Measurements from ENCODE around the gene NCDN.

Gene NCDN

DNA sequence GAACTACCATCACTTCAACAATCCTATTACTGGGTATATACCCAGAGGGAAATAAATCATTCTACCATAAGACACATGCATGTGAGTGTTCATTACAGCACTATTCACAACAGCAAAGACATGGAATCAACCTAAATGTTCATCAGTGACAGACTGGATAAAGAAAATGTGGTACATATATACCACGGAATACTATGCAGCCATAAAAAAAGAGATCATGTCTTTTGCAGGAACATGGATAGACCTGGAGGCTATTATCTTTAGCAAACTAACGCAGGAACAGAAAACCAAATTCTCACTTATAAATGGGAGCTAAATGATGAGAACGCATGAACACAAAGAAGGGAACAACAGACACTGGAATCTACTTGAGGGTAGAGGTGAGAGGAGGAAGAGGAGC lies 39.4 kb upstream of the NCDN start:
- H3K27me3 ChIP-seq (ENCODE audit: insufficient read depth, low read depth): no peaks in the 10 kb centered on the region
- no peak overlapping the region for H3K4me2 ChIP-seq
- peaks cover 13% of the 10 kb centered on the region; the same call in 1 of the 2 replicates for H3K79me2 ChIP-seq (ENCODE audit: insufficient read depth, low read depth)
- TF ChIP-seq, protein P1, sequence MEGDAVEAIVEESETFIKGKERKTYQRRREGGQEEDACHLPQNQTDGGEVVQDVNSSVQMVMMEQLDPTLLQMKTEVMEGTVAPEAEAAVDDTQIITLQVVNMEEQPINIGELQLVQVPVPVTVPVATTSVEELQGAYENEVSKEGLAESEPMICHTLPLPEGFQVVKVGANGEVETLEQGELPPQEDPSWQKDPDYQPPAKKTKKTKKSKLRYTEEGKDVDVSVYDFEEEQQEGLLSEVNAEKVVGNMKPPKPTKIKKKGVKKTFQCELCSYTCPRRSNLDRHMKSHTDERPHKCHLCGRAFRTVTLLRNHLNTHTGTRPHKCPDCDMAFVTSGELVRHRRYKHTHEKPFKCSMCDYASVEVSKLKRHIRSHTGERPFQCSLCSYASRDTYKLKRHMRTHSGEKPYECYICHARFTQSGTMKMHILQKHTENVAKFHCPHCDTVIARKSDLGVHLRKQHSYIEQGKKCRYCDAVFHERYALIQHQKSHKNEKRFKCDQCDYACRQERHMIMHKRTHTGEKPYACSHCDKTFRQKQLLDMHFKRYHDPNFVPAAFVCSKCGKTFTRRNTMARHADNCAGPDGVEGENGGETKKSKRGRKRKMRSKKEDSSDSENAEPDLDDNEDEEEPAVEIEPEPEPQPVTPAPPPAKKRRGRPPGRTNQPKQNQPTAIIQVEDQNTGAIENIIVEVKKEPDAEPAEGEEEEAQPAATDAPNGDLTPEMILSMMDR (conservative IDR thresholded peaks at IDR 0.05; ENCODE audit: low read depth, low read length): no peak
- no peak overlapping the region for H3K9ac ChIP-seq
- no peak overlapping the region for H3K4me3 ChIP-seq (IDR thresholded peaks at IDR 0.05; ENCODE audit: insufficient read depth, low read depth, low read length)
- no peaks in the 10 kb centered on the region for H3K36me3 ChIP-seq (ENCODE audit: insufficient read depth)
- no peaks in the 10 kb centered on the region for H4K20me1 ChIP-seq (ENCODE audit: insufficient read depth)
- no peak overlapping the region for H3K27ac ChIP-seq
- no peaks in the 10 kb centered on the region for H3K4me1 ChIP-seq (ENCODE audit: low read depth, poor library complexity, severe bottlenecking)
- no peak overlapping the region for H2AFZ ChIP-seq (ENCODE audit: low read depth)

DNA sequence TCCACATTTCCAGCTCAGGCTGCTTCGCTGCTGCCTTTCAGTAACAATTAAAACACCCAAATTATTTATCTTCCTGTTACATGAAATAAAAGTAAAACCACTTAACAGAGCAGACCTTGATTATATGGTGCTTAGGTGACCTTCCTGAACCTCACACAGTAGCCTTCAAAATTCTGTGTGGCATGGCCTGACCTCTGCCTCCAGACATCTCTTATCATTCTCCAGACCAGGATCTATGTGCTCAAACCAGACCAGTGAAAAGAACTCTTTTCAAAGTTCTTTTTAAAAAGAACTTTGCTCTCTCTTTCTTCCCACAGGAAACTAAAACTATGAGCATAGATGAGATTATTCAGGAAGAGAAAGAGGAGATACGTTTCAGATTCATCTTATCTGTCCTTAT lies 38.2 kb upstream of the NCDN start:
- H3K4me2 ChIP-seq: no peak overlapping the region
- H3K79me2 ChIP-seq (ENCODE audit: insufficient read depth, low read depth): peaks cover 7% of the 10 kb centered on the region; the same call in 1 of the 2 replicates
- no peak overlapping the region for H3K27ac ChIP-seq
- H3K4me1 ChIP-seq (ENCODE audit: low read depth, poor library complexity, severe bottlenecking): no peaks in the 10 kb centered on the region
- H3K27me3 ChIP-seq (ENCODE audit: insufficient read depth, low read depth): no peaks in the 10 kb centered on the region
- no peaks in the 10 kb centered on the region for H3K36me3 ChIP-seq (ENCODE audit: insufficient read depth)
- H3K9ac ChIP-seq: no peak overlapping the region
- TF ChIP-seq, protein P1 (conservative IDR thresholded peaks at IDR 0.05; ENCODE audit: low read depth, low read length): no peak
- no peaks in the 10 kb centered on the region for H4K20me1 ChIP-seq (ENCODE audit: insufficient read depth)
- no peak overlapping the region for H3K4me3 ChIP-seq (IDR thresholded peaks at IDR 0.05; ENCODE audit: insufficient read depth, low read depth, low read length)
- H2AFZ ChIP-seq (ENCODE audit: low read depth): no peak overlapping the region

DNA sequence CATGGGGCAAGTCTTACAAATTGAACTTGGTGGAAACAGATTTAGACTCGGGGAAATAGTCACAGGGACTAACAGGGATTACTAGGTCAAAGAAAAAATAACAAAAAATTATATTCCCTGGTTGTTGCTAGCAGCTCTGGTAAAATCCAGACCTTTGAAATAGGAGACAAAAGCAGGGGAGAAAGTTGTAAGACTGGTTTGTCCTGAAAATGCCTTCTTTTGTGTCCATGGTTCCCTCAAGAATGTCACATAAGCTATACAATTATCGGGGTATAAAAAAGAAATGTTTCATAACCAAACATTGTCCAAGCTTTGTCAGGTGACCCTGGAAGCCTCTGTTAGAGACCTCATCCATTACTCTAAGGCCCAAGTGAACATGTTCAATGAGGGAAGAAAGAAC lies 33.5 kb upstream of the NCDN start:
- Histone ChIP-seq H3K36me3 (ENCODE audit: insufficient read depth) (no peaks in the 10 kb centered on the region), H3K27ac (no peak overlapping the region), H3K79me2 (ENCODE audit: insufficient read depth, low read depth) (no peaks in the 10 kb centered on the region), H3K4me1 (ENCODE audit: low read depth, poor library complexity, severe bottlenecking) (no peaks in the 10 kb centered on the region), H3K4me2 (no peak overlapping the region), H3K4me3 (IDR thresholded peaks at IDR 0.05; ENCODE audit: insufficient read depth, low read depth, low read length) (no peak overlapping the region), H3K9ac (no peak overlapping the region), H4K20me1 (ENCODE audit: insufficient read depth) (no peaks in the 10 kb centered on the region), H2AFZ (ENCODE audit: low read depth) (no peak overlapping the region), H3K27me3 (ENCODE audit: insufficient read depth, low read depth) (no peaks in the 10 kb centered on the region)
- TF ChIP-seq, protein P1 (conservative IDR thresholded peaks at IDR 0.05; ENCODE audit: low read depth, low read length): no peak

DNA sequence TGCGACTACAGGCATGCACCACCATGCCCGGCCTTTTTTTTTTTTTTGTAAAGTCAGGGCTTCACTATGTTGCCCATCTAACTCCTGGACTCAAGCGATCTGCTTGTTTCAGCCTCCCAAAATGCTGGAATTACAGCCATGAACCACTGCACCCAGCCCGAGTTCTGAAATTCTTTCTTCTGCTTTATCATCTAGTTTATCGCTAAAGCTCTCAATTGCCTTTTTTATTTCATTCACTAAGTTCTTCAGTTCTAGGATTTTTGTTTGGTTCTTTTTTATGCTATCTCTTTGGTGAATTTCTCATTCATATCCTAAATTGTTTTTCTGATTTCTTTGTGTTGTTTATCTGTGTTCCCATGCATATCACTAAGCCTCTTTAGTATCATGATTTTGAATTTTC lies 27.4 kb upstream of the NCDN start:
- no peaks in the 10 kb centered on the region for H4K20me1 ChIP-seq (ENCODE audit: insufficient read depth)
- H3K4me2 ChIP-seq: no peak overlapping the region
- H3K27ac ChIP-seq: no peak overlapping the region
- H3K27me3 ChIP-seq (ENCODE audit: insufficient read depth, low read depth): no peaks in the 10 kb centered on the region
- no peak overlapping the region for H2AFZ ChIP-seq (ENCODE audit: low read depth)
- H3K9ac ChIP-seq: no peak overlapping the region
- no peaks in the 10 kb centered on the region for H3K79me2 ChIP-seq (ENCODE audit: insufficient read depth, low read depth)
- no peaks in the 10 kb centered on the region for H3K36me3 ChIP-seq (ENCODE audit: insufficient read depth)
- H3K4me1 ChIP-seq (ENCODE audit: low read depth, poor library complexity, severe bottlenecking): no peaks in the 10 kb centered on the region
- H3K4me3 ChIP-seq (IDR thresholded peaks at IDR 0.05; ENCODE audit: insufficient read depth, low read depth, low read length): no peak overlapping the region
- TF ChIP-seq, protein P1 (conservative IDR thresholded peaks at IDR 0.05; ENCODE audit: low read depth, low read length): no peak

Measured in KMS-11 (cell line).